Gastrocnemius medialis (tissue), 4 donors: ENCODE data around the gene NEK1.

ENCODE experiments used
- POLR2A ChIP-seq, 2 donors: fragments of 450-650 bp; IDR thresholded peaks; one replicate each; pipeline ENCODE4 v1.6.1; 2017; ENCODE audit warnings: antibody characterized with exemption in 2 of 2, mild to moderate bottlenecking in 2 of 2, moderate library complexity in 2 of 2
- TF ChIP-seq, protein P1 (sequence below), 5 experiments: fragments of 450-650 bp in 3 of 5; fragments of 200-600 bp in 2 of 5; sonication (generic) in 2 of 5; IDR thresholded peaks in 4 of 5; conservative IDR thresholded peaks in 1 of 5; 1 replicate in 4 of 5; 2 replicates in 1 of 5; pipeline ENCODE4 v1.5.1; 2016 to 2019; ENCODE audit warnings: antibody characterized with exemption in 5 of 5, mild to moderate bottlenecking in 3 of 5, moderate library complexity in 3 of 5

GRCh38 chr4:169523796-169524195, 88.6 kb downstream of the NEK1 start:
- TF ChIP-seq, protein P1, sequence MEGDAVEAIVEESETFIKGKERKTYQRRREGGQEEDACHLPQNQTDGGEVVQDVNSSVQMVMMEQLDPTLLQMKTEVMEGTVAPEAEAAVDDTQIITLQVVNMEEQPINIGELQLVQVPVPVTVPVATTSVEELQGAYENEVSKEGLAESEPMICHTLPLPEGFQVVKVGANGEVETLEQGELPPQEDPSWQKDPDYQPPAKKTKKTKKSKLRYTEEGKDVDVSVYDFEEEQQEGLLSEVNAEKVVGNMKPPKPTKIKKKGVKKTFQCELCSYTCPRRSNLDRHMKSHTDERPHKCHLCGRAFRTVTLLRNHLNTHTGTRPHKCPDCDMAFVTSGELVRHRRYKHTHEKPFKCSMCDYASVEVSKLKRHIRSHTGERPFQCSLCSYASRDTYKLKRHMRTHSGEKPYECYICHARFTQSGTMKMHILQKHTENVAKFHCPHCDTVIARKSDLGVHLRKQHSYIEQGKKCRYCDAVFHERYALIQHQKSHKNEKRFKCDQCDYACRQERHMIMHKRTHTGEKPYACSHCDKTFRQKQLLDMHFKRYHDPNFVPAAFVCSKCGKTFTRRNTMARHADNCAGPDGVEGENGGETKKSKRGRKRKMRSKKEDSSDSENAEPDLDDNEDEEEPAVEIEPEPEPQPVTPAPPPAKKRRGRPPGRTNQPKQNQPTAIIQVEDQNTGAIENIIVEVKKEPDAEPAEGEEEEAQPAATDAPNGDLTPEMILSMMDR (IDR thresholded peaks at IDR 0.05 in 4 of 5, conservative IDR thresholded peaks at IDR 0.05 in 1 of 5), result no peak
- no peak for TF ChIP-seq POLR2A (IDR thresholded peaks at IDR 0.05)
